ENCODE data around the gene OR51B4. TPM values are rescaled to one million over a fixed set of nuclear protein-coding genes. Genes with fewer than 3 reads are reported as not detected.

The OR51B4 gene
- polyA plus RNA-seq, 1 of the 3 experiments (the other 2 are of a cell fraction) = 0.07 TPM

- CTCF ChIA-PET = no interaction called here
These were observed 14.8 kb downstream of the OR51B4 start for GRCh38 chr11:5286901-5287300.

GRCh38 chr11:5286351-5286750 is 15.4 kb downstream of the OR51B4 start:
- Histone ChIP-seq H3K4me3 (ENCODE audit: low read depth in 2 of 2, low read length in 1 of 2) (no peak overlapping the region), H3K4me1 (ENCODE audit: control insufficient read depth in 1 of 2, insufficient read depth in 2 of 2, low read depth in 1 of 2, low read length in 1 of 2) (no peaks in the 10 kb centered on the region), H4K20me1 (ENCODE audit: insufficient read depth) (no peaks in the 10 kb centered on the region), H3K27ac (ENCODE audit: low read depth in 2 of 2, low read length in 1 of 2) (no peak overlapping the region), H3K27me3 (ENCODE audit: insufficient read depth) (no peaks in the 10 kb centered on the region), H2AFZ (ENCODE audit: low read depth) (no peak overlapping the region), H3K79me2 (ENCODE audit: insufficient read depth) (no peaks in the 10 kb centered on the region), H3K36me3 (replicated peaks in 1 of 2; ENCODE audit: control insufficient read depth in 1 of 2, insufficient read depth in 2 of 2, low read length in 1 of 2) (no peaks in the 10 kb centered on the region), H3K9ac (no peak overlapping the region), H3F3A (replicated peaks; ENCODE audit: insufficient read depth) (no peaks in the 10 kb centered on the region), H3K9me3 (no peaks in the 10 kb centered on the region), H3K4me2 (no peak overlapping the region), H3K9me2 (no peaks in the 10 kb centered on the region)
- no peak for TF ChIP-seq RFX5 (IDR thresholded peaks at IDR 0.05; ENCODE audit: low read length)
- TF ChIP-seq EP300 (IDR thresholded peaks at IDR 0.05; ENCODE audit: borderline replicate concordance in 1 of 2, low read depth in 1 of 2, low read length in 1 of 2) = no peak
- TF ChIP-seq GATA2 (CRISPR knock-in tag; IDR thresholded peaks at IDR 0.05) = no peak
- TF ChIP-seq POLR2AphosphoS5 (IDR thresholded peaks at IDR 0.05; ENCODE audit: low read depth, low read length) = no peak
- TF ChIP-seq, protein P1, sequence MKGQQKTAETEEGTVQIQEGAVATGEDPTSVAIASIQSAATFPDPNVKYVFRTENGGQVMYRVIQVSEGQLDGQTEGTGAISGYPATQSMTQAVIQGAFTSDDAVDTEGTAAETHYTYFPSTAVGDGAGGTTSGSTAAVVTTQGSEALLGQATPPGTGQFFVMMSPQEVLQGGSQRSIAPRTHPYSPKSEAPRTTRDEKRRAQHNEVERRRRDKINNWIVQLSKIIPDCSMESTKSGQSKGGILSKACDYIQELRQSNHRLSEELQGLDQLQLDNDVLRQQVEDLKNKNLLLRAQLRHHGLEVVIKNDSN (IDR thresholded peaks at IDR 0.05; ENCODE audit: borderline replicate concordance, low read depth) = no peak
- WGBS (ENCODE audit: low lambda C conversion rate) = 0% methylated on average over 1 of the region's 1 CpG
- POLR2A ChIA-PET = no interaction called here
- no peak for DNase-seq
- CTCF ChIA-PET = no interaction called here

More at GRCh38 chr11:5286901-5287300, 14.8 kb downstream of the OR51B4 start:
- DNase-seq = no peak
- 3% methylated on average over 3 of the region's 3 CpGs for WGBS (ENCODE audit: low lambda C conversion rate)
- Histone ChIP-seq H3K27ac (ENCODE audit: low read depth in 2 of 2, low read length in 1 of 2) (no peak overlapping the region), H3K79me2 (ENCODE audit: insufficient read depth) (no peaks in the 10 kb centered on the region), H4K20me1 (ENCODE audit: insufficient read depth) (no peaks in the 10 kb centered on the region), H2AFZ (ENCODE audit: low read depth) (no peak overlapping the region), H3F3A (replicated peaks; ENCODE audit: insufficient read depth) (no peaks in the 10 kb centered on the region), H3K27me3 (ENCODE audit: insufficient read depth) (no peaks in the 10 kb centered on the region), H3K4me3 (ENCODE audit: low read depth in 2 of 2, low read length in 1 of 2) (no peak overlapping the region), H3K4me1 (ENCODE audit: control insufficient read depth in 1 of 2, insufficient read depth in 2 of 2, low read depth in 1 of 2, low read length in 1 of 2) (no peaks in the 10 kb centered on the region), H3K9me3 (no peaks in the 10 kb centered on the region), H3K36me3 (replicated peaks in 1 of 2; ENCODE audit: control insufficient read depth in 1 of 2, insufficient read depth in 2 of 2, low read length in 1 of 2) (no peaks in the 10 kb centered on the region), H3K4me2 (no peak overlapping the region), H3K9me2 (no peaks in the 10 kb centered on the region), H3K9ac (no peak overlapping the region)
- POLR2A ChIA-PET = no interaction called here
- TF ChIP-seq NRF1 (IDR thresholded peaks at IDR 0.05; ENCODE audit: low read depth, low read length) (no peak), GATA2 (CRISPR knock-in tag; IDR thresholded peaks at IDR 0.05) (no peak), GABPA (IDR thresholded peaks at IDR 0.05; ENCODE audit: low read depth) (no peak), NFIC (IDR thresholded peaks at IDR 0.05; ENCODE audit: borderline replicate concordance) (no peak), TCF12 (IDR thresholded peaks at IDR 0.05) (no peak), RFX5 (IDR thresholded peaks at IDR 0.05; ENCODE audit: low read length) (no peak), EP300 (IDR thresholded peaks at IDR 0.05; ENCODE audit: borderline replicate concordance in 1 of 2, low read depth in 1 of 2, low read length in 1 of 2) (no peak)

DNA sequence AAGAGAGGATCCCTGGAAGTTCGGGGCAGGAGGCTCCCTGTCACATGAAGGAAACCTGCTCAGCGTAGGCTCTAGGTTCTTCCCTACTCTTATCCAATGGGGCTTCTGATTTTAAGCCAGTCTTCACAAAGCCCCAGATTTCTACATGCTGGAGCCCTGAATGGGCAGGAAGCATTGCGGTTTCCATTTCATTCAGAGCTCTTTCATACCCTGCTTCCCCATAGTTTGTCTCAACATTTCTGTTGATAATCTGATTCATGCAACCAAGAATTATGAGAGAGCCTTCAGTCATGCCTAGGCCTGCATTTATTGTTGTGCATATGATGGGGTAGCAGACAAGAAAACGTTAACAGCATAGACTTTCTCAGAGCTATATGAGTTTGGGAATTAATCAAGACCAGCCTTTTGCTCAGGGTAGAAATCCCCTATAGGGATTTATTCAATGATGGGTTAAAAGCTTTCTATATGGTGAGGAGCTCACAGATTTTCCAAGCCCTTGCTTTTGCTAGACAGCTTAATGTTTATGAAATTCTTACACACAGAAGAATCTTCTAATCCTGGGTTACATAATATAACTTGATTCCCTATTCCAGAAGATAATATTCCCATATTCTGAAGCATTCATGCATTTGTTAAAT is 15.9 kb downstream of the OR51B4 start:
- H2AFZ ChIP-seq (ENCODE audit: low read depth) = no peak overlapping the region
- H3K27ac ChIP-seq (ENCODE audit: low read depth in 2 of 2, low read length in 1 of 2) = no peak overlapping the region
- no peak overlapping the region for H3K4me2 ChIP-seq
- no peaks in the 10 kb centered on the region for H3K36me3 ChIP-seq (replicated peaks in 1 of 2; ENCODE audit: control insufficient read depth in 1 of 2, insufficient read depth in 2 of 2, low read length in 1 of 2)
- no peaks in the 10 kb centered on the region for H3K9me2 ChIP-seq
- CTCF ChIA-PET = no interaction called here
- H4K20me1 ChIP-seq (ENCODE audit: insufficient read depth) = no peaks in the 10 kb centered on the region
- DNase-seq = no peak
- no peaks in the 10 kb centered on the region for H3F3A ChIP-seq (replicated peaks; ENCODE audit: insufficient read depth)
- H3K9ac ChIP-seq = no peak overlapping the region
- POLR2A ChIA-PET = no interaction called here
- H3K4me1 ChIP-seq (ENCODE audit: control insufficient read depth in 1 of 2, insufficient read depth in 2 of 2, low read depth in 1 of 2, low read length in 1 of 2) = no peaks in the 10 kb centered on the region
- no peaks in the 10 kb centered on the region for H3K79me2 ChIP-seq (ENCODE audit: insufficient read depth)
- TF ChIP-seq REST (IDR thresholded peaks at IDR 0.05; ENCODE audit: low read depth, low read length) (no peak), TEAD4 (IDR thresholded peaks at IDR 0.05; ENCODE audit: borderline replicate concordance, insufficient read depth) (no peak)
- no peaks in the 10 kb centered on the region for H3K9me3 ChIP-seq
- H3K27me3 ChIP-seq (ENCODE audit: insufficient read depth) = no peaks in the 10 kb centered on the region
- 4% methylated on average over 4 of the region's 4 CpGs for WGBS (ENCODE audit: low lambda C conversion rate)
- no peak overlapping the region for H3K4me3 ChIP-seq (ENCODE audit: low read depth in 2 of 2, low read length in 1 of 2)
